K562 (cell line): Measurements from ENCODE around the gene CSF1. TPM values are rescaled to one million over a fixed set of nuclear protein-coding genes. Genes with fewer than 3 reads are reported as not detected.

Experiments
- ATAC-seq: fragments of 200-7000 bp; cut with Tn5 transposase; 3 replicates; pipeline ENCODE4 v1.9.1; 2020; ENCODE audit warnings: moderate library complexity
- BruUV-seq: library from RNA; stranded (reverse); fragments of 400-500 nt; replicated peaks from 2 replicates; lab custom pipeline; 2021; lab: Mats Ljungman, UMichigan
- CTCF ChIA-PET: fragments of 300-600 bp; formaldehyde crosslinking; extraction: SDS; loops from one replicate; lab custom pipeline; 2021; ENCODE audit warnings: low intra/inter-chr PET ratio; lab: Yijun Ruan, JAX
- POLR2A ChIA-PET: fragments of 300-600, 350-650 bp; sonication (Branson Sonifier 250); formaldehyde crosslinking; extraction: SDS; loops from one replicate; lab custom pipeline; 2021; ENCODE audit warnings: antibody characterized with exemption, inconsistent platforms; lab: Yijun Ruan, JAX
- DNase-seq, 4 experiments: peaks; one replicate each; pipeline versions ENCODE4 v3.0.0 to v3.0.0-alpha.2; 2011 to 2018; ENCODE audit warnings: low spot score in 3 of 4, mixed read lengths in 3 of 4; ENCODE audit errors: extremely low read depth in 1 of 4
- FAIRE-seq: peaks from 2 replicates; lab custom pipeline; 2011; peaks lifted over from hg19 to GRCh38; lab: Jason Lieb, UNC
- H2AFZ ChIP-seq: 2 replicates; pipeline ENCODE4 v1.6.0; 2011; ENCODE audit warnings: low read depth, low read length, control low read depth, inconsistent platforms
- H3K27ac ChIP-seq: fragments of 200-600 bp; 3 replicates; pipeline ENCODE4 v1.8.0; 2011; ENCODE audit warnings: low read depth, mild to moderate bottlenecking, control low read depth, inconsistent platforms, low read length, moderate library complexity, mixed read lengths; ENCODE audit errors: extremely low read depth
- H3K27me3 ChIP-seq, 2 experiments: fragments of 300-600 bp in 1 of 2; 2 replicates in 1 of 2; 3 replicates in 1 of 2; pipeline versions ENCODE4 v1.6.0 to v1.8.0; 2011; ENCODE audit warnings: inconsistent platforms in 2 of 2, low read length in 2 of 2, mild to moderate bottlenecking in 1 of 2, mixed read lengths in 1 of 2, moderate library complexity in 1 of 2; ENCODE audit not compliant: control insufficient read depth in 2 of 2, insufficient read depth in 2 of 2
- H3K36me3 ChIP-seq: fragments of 300-600 bp; 3 replicates; pipeline ENCODE4 v1.8.0; 2011; ENCODE audit warnings: mild to moderate bottlenecking, low read length, inconsistent platforms; ENCODE audit not compliant: control insufficient read depth, insufficient read depth
- H3K4me1 ChIP-seq, 2 experiments: fragments of 200-600 bp in 1 of 2; replicated peaks in 1 of 2; 2 replicates in 1 of 2; 3 replicates in 1 of 2; pipeline versions ENCODE4 v1.5.1 to v1.8.0; 2011; ENCODE audit warnings: inconsistent platforms in 2 of 2, low read length in 2 of 2, mild to moderate bottlenecking in 1 of 2, mixed read lengths in 1 of 2, moderate library complexity in 1 of 2; ENCODE audit not compliant: control insufficient read depth in 2 of 2, insufficient read depth in 2 of 2
- H3K4me2 ChIP-seq: 2 replicates; pipeline ENCODE4 v1.6.1; 2011; ENCODE audit warnings: low read length, control low read depth, inconsistent platforms, mixed read lengths; ENCODE audit not compliant: insufficient read depth
- H3K4me3 ChIP-seq: fragments of 200-600 bp; sonication (generic), shearing (Covaris generic); 2 replicates; pipeline ENCODE4 v1.5.1; 2016; ENCODE audit warnings: control low read depth, inconsistent platforms
- H3K79me2 ChIP-seq: fragments of 200-600 bp; 3 replicates; pipeline ENCODE4 v1.8.0; 2011; ENCODE audit warnings: low read length, inconsistent platforms; ENCODE audit not compliant: control insufficient read depth, insufficient read depth
- H3K9ac ChIP-seq, 2 experiments: 2 replicates each; pipeline versions ENCODE4 v1.6.0 to v1.6.1; 2011; ENCODE audit warnings: low read depth in 2 of 2, low read length in 2 of 2, control low read depth in 1 of 2, inconsistent platforms in 1 of 2, mild to moderate bottlenecking in 1 of 2, mixed read lengths in 1 of 2; ENCODE audit not compliant: insufficient read depth in 1 of 2
- H3K9me1 ChIP-seq: one replicate; pipeline ENCODE4 v1.6.0; 2011; ENCODE audit warnings: inconsistent platforms, mild to moderate bottlenecking, low read length, moderate library complexity; ENCODE audit not compliant: control insufficient read depth, insufficient read depth
- H3K9me3 ChIP-seq: replicated peaks from 2 replicates; pipeline ENCODE4 v1.5.1; 2011; ENCODE audit warnings: low read depth, low read length, inconsistent platforms; ENCODE audit not compliant: control insufficient read depth, insufficient read depth
- H4K20me1 ChIP-seq: replicated peaks from 2 replicates; pipeline ENCODE4 v1.6.1; 2011; ENCODE audit warnings: low read length, inconsistent platforms, mixed read lengths; ENCODE audit not compliant: control insufficient read depth, insufficient read depth
- BCOR ChIP-seq: fragments of 450-650 bp; IDR thresholded peaks from 2 replicates; pipeline ENCODE4 v1.6.1; 2016
- CBFA2T3 ChIP-seq: fragments of 450-650 bp; IDR thresholded peaks from 2 replicates; pipeline ENCODE4 v1.6.1; 2017
- CHCHD3 ChIP-seq: fragments of 250-450 bp; sonication (Bioruptor Pico); IDR thresholded peaks from 2 replicates; pipeline ENCODE4 v2.1.2; 2022; ENCODE audit warnings: mild to moderate bottlenecking
- ERF ChIP-seq: fragments of 450-650 bp; formaldehyde crosslinking; IDR thresholded peaks from 2 replicates; pipeline ENCODE4 v1.4.0; 2020; ENCODE audit warnings: mild to moderate bottlenecking, mixed read lengths
- NFE2L1 ChIP-seq: fragments of 450-650 bp; IDR thresholded peaks from 2 replicates; pipeline ENCODE4 v1.6.1; 2016; ENCODE audit warnings: missing genetic modification characterization, low read depth, mild to moderate bottlenecking, missing compliant biosample characterization, moderate library complexity, borderline replicate concordance
- NFIC ChIP-seq: fragments of 450-650 bp; IDR thresholded peaks from 2 replicates; pipeline ENCODE4 v1.6.1; 2017; ENCODE audit warnings: mild to moderate bottlenecking, inconsistent platforms
- NFYB ChIP-seq: IDR thresholded peaks from 2 replicates; pipeline ENCODE4 v1.6.1; 2011; ENCODE audit warnings: mild to moderate bottlenecking, moderate library complexity; ENCODE audit not compliant: insufficient read length; ENCODE audit errors: extremely low read depth
- NONO ChIP-seq, 2 experiments: fragments of 200-400 bp in 1 of 2; fragments of 450-650 bp in 1 of 2; formaldehyde crosslinking in 1 of 2; IDR thresholded peaks; 2 replicates each; pipeline ENCODE4 v1.6.1; 2017; ENCODE audit warnings: low read depth in 2 of 2, mild to moderate bottlenecking in 2 of 2, moderate library complexity in 2 of 2, low read length in 1 of 2
- PRPF4 ChIP-seq: fragments of 200-400 bp; formaldehyde crosslinking; IDR thresholded peaks from one replicate; pipeline ENCODE4 v1.6.1; 2017; ENCODE audit warnings: low read length, low read depth, mild to moderate bottlenecking; ENCODE audit not compliant: insufficient read depth, poor library complexity, severe bottlenecking
- TAF9B ChIP-seq: fragments of 450-650 bp; IDR thresholded peaks from 2 replicates; pipeline ENCODE4 v1.6.1; 2018; ENCODE audit warnings: mild to moderate bottlenecking; ENCODE audit not compliant: partially characterized antibody
- TEAD4 ChIP-seq, 2 experiments: sonication (generic) in 1 of 2; formaldehyde crosslinking in 1 of 2; IDR thresholded peaks; 2 replicates each; pipeline versions ENCODE4 v1.6.1 to v1.8.0; 2012 to 2022; ENCODE audit warnings: borderline replicate concordance in 1 of 2, inconsistent platforms in 1 of 2, low read length in 1 of 2, mild to moderate bottlenecking in 1 of 2, missing genetic modification reagents in 1 of 2
- ZNF124 ChIP-seq: sonication (generic); formaldehyde crosslinking; IDR thresholded peaks from 2 replicates; pipeline ENCODE4 v1.8.1; 2022; ENCODE audit warnings: missing genetic modification reagents
- ZNF175 ChIP-seq: fragments of 200-800 bp; sonication (Bioruptor generic); IDR thresholded peaks from 2 replicates; pipeline ENCODE4 v1.6.1; 2016; ENCODE audit warnings: low read depth, mild to moderate bottlenecking, missing genetic modification characterization, missing compliant biosample characterization
- ZNF324 ChIP-seq: fragments of 250-450 bp; sonication (Bioruptor Pico); IDR thresholded peaks from 2 replicates; pipeline ENCODE4 v1.4.0; 2020; ENCODE audit warnings: mild to moderate bottlenecking
- WGBS: fragments of 100-300 bp; shearing (Covaris generic); methylation state at CpG from one replicate; pipeline ENCODE4 v1.1.6; 2016; ENCODE audit warnings: low coverage, mixed read lengths; ENCODE audit not compliant: insufficient coverage; ENCODE audit errors: missing lambda C conversion rate; 5-methylcytosine and 5-hydroxymethylcytosine counted together
- in situ Hi-C: fragments of 300-500 bp; cut with MboI; formaldehyde crosslinking; loops from 4 replicates; pipeline ENCODE4 v1.15.0; 2018; ENCODE audit warnings: inconsistent platforms, mixed read lengths
- intact Hi-C: fragments of 100-400 bp; cut with micrococcal nuclease; formaldehyde crosslinking; loops from 2 replicates; pipeline ENCODE4 v1.14.2; 2022
- polyA plus RNA-seq, 8 experiments: library from polyadenylated mRNA; depleted of rRNA in 4 of 8; stranded (reverse) in 5 of 8; unstranded in 3 of 8; fragments of >200 nt; fragmentation: Nextera tagmentation in 2 of 8; fragmentation: Illumina TruSeq in 1 of 8; extraction: Ambion mirVana in 2 of 8; extraction: Trizol in 1 of 8; gene quantifications; 2 replicates each; pipeline versions ENCODE4 v1.2.1 to v1.2.3, GENCODE V29; 2011 to 2014; ENCODE audit warnings: inconsistent platforms in 1 of 8, missing spikeins in 1 of 8
- total RNA-seq, 7 experiments: library from RNA; depleted of rRNA in 6 of 7; stranded (reverse); fragments of >200 nt in 6 of 7; fragmentation: Illumina TruSeq in 2 of 7; extraction: Trizol in 2 of 7; gene quantifications; 2 replicates each; pipeline versions ENCODE4 v1.2.1 to v1.2.3, GENCODE V29; 2011 to 2021; ENCODE audit warnings: low replicate concordance in 1 of 7
- TF ChIP-seq, protein P1 (sequence below): fragments of 200-400 bp; formaldehyde crosslinking; IDR thresholded peaks from 2 replicates; pipeline ENCODE4 v1.6.1; 2017; ENCODE audit warnings: mild to moderate bottlenecking, low read depth, low read length, moderate library complexity
- TF ChIP-seq, protein P2 (sequence below): fragments of 250-450 bp; sonication (Bioruptor Pico); IDR thresholded peaks from 2 replicates; pipeline ENCODE4 v1.5.0; 2021
- TF ChIP-seq, protein P3 (sequence below): fragments of 450-650 bp; formaldehyde crosslinking; IDR thresholded peaks from 2 replicates; pipeline ENCODE4 v1.4.0; 2022; ENCODE audit warnings: mild to moderate bottlenecking, moderate library complexity

CSF1 gene
- total and polyA plus RNA-seq, 9 of the 15 experiments (the other 6 are each of a cell fraction or from before 2014, with no cell fraction given) = 0.18 to 11.8 (median 2.8) TPM

DNA sequence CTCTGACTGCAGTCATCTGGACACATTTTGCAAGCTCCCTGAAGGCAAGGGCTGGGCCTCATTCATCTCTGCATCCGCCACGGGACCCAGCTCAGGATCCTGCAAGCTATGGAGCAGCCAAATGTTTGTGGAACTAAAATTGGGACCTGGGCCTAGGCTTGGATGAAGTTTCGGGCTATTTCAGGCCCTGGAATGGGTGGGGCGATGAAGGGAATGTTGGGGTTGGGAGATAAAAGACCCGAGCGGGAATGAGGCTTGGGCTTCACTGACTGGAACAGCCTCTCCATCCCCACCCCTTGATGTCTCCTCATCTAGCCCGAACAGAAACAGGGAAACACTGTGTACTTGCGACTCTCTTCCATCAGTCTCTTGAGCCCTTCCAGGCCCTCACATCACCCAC lies 66.6 kb downstream of the CSF1 start:
- Histone ChIP-seq H3K9ac (no peak overlapping the region), H3K9me1 (no peaks in the 10 kb centered on the region), H3K9me3 (0 out of 2 replicates have a peak, but pooled peaks cover 3% of the 10 kb centered on the region), H3K27me3 (no peaks in the 10 kb centered on the region), H3K79me2 (no peaks in the 10 kb centered on the region), H3K36me3 (no peaks in the 10 kb centered on the region), H3K4me2 (no peak overlapping the region), H3K4me1 (peaks cover 21 to 24% of the 10 kb centered on the region in 2 experiments), H2AFZ (peak overlapping the region; percentile 20; the same call in 1 of the 2 replicates), H3K4me3 (no peak overlapping the region), H4K20me1 (no peaks in the 10 kb centered on the region), H3K27ac (no peak overlapping the region)
- no peak for DNase-seq
- intact Hi-C loops (no loop called here), in situ Hi-C loops (no loop called here)
- 79% methylated on average over 8 of the region's 8 CpGs for WGBS
- BruUV-seq = no TSS peak
- TF ChIP-seq, protein P1, sequence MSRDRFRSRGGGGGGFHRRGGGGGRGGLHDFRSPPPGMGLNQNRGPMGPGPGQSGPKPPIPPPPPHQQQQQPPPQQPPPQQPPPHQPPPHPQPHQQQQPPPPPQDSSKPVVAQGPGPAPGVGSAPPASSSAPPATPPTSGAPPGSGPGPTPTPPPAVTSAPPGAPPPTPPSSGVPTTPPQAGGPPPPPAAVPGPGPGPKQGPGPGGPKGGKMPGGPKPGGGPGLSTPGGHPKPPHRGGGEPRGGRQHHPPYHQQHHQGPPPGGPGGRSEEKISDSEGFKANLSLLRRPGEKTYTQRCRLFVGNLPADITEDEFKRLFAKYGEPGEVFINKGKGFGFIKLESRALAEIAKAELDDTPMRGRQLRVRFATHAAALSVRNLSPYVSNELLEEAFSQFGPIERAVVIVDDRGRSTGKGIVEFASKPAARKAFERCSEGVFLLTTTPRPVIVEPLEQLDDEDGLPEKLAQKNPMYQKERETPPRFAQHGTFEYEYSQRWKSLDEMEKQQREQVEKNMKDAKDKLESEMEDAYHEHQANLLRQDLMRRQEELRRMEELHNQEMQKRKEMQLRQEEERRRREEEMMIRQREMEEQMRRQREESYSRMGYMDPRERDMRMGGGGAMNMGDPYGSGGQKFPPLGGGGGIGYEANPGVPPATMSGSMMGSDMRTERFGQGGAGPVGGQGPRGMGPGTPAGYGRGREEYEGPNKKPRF = no peak
- TF ChIP-seq CHCHD3 (CRISPR knock-in tag) (no peak), ZNF124 (CRISPR knock-in tag) (no peak), ZNF175 (CRISPR knock-in tag) (no peak), NFYB (no peak), PRPF4 (no peak), NFE2L1 (no peak), NFIC (no peak; the same call in 1 of the 2 replicates), BCOR (no peak), CBFA2T3 (no peak), ZNF324 (CRISPR knock-in tag) (no peak), NONO (IDR thresholded peaks at IDR 0.05; ENCODE audit: low read depth in 2 of 2, low read length in 1 of 2) (no peak), ERF (CRISPR knock-in tag) (no peak), TEAD4 (IDR thresholded peaks at IDR 0.05; ENCODE audit: low read length) (no peak), TEAD4 (CRISPR knock-in tag; IDR thresholded peaks at IDR 0.05; ENCODE audit: borderline replicate concordance) (no peak), TAF9B (no peak)
- TF ChIP-seq, protein P2, sequence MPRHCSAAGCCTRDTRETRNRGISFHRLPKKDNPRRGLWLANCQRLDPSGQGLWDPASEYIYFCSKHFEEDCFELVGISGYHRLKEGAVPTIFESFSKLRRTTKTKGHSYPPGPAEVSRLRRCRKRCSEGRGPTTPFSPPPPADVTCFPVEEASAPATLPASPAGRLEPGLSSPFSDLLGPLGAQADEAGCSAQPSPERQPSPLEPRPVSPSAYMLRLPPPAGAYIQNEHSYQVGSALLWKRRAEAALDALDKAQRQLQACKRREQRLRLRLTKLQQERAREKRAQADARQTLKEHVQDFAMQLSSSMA (CRISPR knock-in tag) = no peak
- TF ChIP-seq, protein P3, sequence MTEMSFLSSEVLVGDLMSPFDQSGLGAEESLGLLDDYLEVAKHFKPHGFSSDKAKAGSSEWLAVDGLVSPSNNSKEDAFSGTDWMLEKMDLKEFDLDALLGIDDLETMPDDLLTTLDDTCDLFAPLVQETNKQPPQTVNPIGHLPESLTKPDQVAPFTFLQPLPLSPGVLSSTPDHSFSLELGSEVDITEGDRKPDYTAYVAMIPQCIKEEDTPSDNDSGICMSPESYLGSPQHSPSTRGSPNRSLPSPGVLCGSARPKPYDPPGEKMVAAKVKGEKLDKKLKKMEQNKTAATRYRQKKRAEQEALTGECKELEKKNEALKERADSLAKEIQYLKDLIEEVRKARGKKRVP = no peak
- ATAC-seq = no peak
- FAIRE-seq = no peak
- POLR2A ChIA-PET = interaction anchor here (0.7 to 1.5 kb wide), 4 partner anchors 8 to 186 kb away, joined by 3 to 4 read pairs (median 4); no protein-coding TSS in a partner anchor
- CTCF ChIA-PET = no interaction called here
